Measurements from ENCODE around the gene CYB5R4. TPM values are rescaled to one million over a fixed set of nuclear protein-coding genes. Genes with fewer than 3 reads are reported as not detected.

CYB5R4 gene
- total RNA-seq, 3 donors from 2014 or later = 25.8 to 30.9 (median 27.7) TPM

DNA sequence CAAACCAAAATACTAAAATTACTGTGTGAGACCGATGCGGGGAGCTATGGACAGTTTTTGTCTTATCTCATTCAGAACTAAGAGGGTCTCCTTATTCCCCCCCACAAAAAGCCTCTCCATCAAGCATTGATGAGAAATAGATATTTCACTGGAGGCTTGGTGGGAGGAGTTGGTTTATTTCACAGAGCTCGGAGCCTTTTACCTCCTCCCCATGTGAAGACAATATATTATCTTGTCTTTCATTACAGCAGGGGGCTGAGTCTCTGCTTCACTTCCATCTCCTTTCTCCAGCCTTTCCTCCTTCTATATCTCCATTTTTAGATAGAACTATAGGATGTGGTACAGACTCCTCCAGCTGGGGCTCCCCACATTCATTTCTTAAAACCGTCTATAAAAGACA, 144.2 kb downstream of the CYB5R4 start:
- Mint-ChIP-seq H3K4me1 (ENCODE audit: low read depth) (no peaks in the 10 kb centered on the region), H3K27me3 (ENCODE audit: low read depth) (peaks cover 10% of the 10 kb centered on the region), H3K4me3 (no peak overlapping the region)

DNA sequence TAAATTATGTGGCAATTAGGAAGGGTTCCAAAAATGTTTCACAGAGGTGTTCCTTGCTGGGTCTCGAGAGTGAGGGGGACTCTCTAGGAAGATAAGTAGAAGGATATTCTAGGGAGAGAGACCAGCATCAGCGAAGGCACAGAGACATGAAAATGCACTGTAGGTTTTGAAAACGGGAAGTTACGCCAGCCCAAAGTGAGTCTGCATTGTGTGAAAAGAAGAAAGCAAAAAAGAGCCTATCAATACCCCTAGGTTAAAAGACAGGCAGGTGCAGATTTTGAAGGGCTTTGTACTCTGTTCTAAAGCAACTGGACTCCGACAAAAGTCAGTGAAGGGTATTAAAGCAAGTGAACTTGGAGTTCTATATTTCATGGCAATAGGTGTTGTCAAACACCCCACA, 148.4 kb downstream of the CYB5R4 start:
- H3K4me1 Mint-ChIP-seq (ENCODE audit: low read depth) = no peaks in the 10 kb centered on the region
- DNase-seq (no peak), ATAC-seq (no peak)
- H3K27me3 Mint-ChIP-seq (ENCODE audit: low read depth) = peaks cover 10% of the 10 kb centered on the region
- no peak overlapping the region for H3K4me3 Mint-ChIP-seq
- H3K36me3 Mint-ChIP-seq (ENCODE audit: insufficient read depth) = no peaks in the 10 kb centered on the region
- H3K9me3 Mint-ChIP-seq = no peaks in the 10 kb centered on the region

More for the DNA sequence above, 144.2 kb downstream of the CYB5R4 start:
- Mint-ChIP-seq H3K36me3 (ENCODE audit: insufficient read depth) (no peaks in the 10 kb centered on the region), H3K9me3 (no peaks in the 10 kb centered on the region)
- no peak for DNase-seq
- ATAC-seq = no peak

DNA sequence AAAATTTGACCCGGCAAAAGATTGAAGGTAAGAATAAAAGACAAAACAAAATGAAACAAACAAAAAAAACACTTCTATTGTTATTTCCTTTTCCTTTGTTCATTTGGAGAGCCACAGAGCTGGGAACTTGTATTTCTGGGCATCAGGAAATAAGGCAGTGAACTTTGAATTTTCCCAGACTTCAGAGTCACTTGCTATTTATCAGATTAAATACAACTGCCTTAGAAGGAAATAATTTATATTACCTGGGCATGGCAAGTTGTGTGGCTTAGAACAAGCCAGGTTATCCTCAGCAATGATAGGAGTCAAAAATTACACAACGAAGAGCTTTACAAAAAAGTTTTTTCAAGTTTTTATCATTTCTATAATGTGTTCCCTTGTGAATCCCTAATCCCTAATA, 153.9 kb downstream of the CYB5R4 start:
- DNase-seq (no peak), ATAC-seq (no peak)
- Mint-ChIP-seq H3K4me3 (no peak overlapping the region), H3K36me3 (ENCODE audit: insufficient read depth) (no peaks in the 10 kb centered on the region), H3K4me1 (ENCODE audit: low read depth) (no peaks in the 10 kb centered on the region), H3K27me3 (ENCODE audit: low read depth) (peaks cover 2% of the 10 kb centered on the region), H3K9me3 (no peaks in the 10 kb centered on the region)

DNA sequence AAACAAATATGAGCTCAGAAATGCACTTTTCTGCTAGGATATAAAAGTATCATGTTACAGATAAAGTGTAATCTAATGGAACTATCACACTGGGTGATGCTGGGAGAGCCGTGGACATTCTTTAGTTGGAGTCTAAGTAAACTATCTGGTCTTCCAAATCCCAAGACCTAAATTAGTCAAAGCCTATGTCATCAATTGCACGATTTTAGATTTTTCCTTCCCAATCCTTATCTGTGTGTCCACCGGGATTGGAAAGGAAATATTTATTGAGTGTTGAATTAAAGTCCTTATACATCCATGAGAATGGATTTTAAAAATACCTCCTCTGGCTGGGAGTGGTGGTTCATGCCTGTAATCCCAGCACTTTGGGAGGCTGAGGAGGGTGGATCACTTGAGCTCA, 154.4 kb downstream of the CYB5R4 start:
- ATAC-seq (no peak), DNase-seq (no peak)
- H3K4me3 Mint-ChIP-seq = no peak overlapping the region
- H3K4me1 Mint-ChIP-seq (ENCODE audit: low read depth) = no peaks in the 10 kb centered on the region
- H3K9me3 Mint-ChIP-seq = no peaks in the 10 kb centered on the region
- no peaks in the 10 kb centered on the region for H3K36me3 Mint-ChIP-seq (ENCODE audit: insufficient read depth)
- H3K27me3 Mint-ChIP-seq (ENCODE audit: low read depth) = peaks cover 5% of the 10 kb centered on the region

DNA sequence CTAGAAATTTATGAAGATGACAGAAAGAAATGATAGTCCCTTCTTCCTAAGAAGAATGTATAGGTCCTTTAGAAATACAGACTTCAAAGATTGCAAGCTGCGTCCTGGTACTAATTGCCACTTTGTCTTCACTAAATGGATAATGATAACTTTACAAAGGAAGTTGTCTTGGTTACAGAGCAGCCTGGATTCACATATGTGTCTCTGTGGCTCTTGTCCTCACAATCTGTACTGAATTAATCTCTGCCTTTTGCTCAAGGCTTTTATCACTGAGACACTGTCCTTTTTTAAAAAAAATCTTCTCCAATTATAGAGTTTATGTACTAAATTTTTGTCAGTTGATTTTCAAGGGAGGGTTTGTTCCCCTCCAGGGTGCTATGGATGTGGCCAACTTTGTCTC, 156.5 kb downstream of the CYB5R4 start:
- no peaks in the 10 kb centered on the region for H3K36me3 Mint-ChIP-seq (ENCODE audit: insufficient read depth)
- H3K4me3 Mint-ChIP-seq = no peak overlapping the region
- no peaks in the 10 kb centered on the region for H3K9me3 Mint-ChIP-seq
- DNase-seq = no peak
- no peak for ATAC-seq
- peaks cover 7% of the 10 kb centered on the region for H3K27me3 Mint-ChIP-seq (ENCODE audit: low read depth)
- H3K4me1 Mint-ChIP-seq (ENCODE audit: low read depth) = no peaks in the 10 kb centered on the region

Other genes starting within 250 kb of the CYB5R4 start
- gene SNAP91, start 150.6 kb upstream of the CYB5R4 start, total RNA-seq = not detected
- not detected for gene RIPPLY2, start 6.3 kb upstream of the CYB5R4 start, total RNA-seq
- not detected for gene MRAP2, start 174.1 kb downstream of the CYB5R4 start, total RNA-seq